Stomach (tissue), 4 donors: ENCODE data around the gene AGL.

Source experiments
- CTCF ChIP-seq, 7 experiments: fragments of 450-650 bp in 4 of 7; fragments of 200-600 bp in 3 of 7; sonication (generic) in 3 of 7; IDR thresholded peaks; one replicate each; pipeline ENCODE4 v1.5.1; 2016 to 2019; ENCODE audit warnings: antibody characterized with exemption in 7 of 7, control low read depth in 2 of 7, mild to moderate bottlenecking in 1 of 7
- EP300 ChIP-seq: sonication (generic); formaldehyde crosslinking; IDR thresholded peaks from one replicate; pipeline ENCODE4 v1.6.1; 2017; ENCODE audit warnings: antibody characterized with exemption
- POLR2A ChIP-seq, 4 donors: fragments of 450-650 bp; IDR thresholded peaks; one replicate each; pipeline ENCODE4 v1.6.1; 2016; ENCODE audit warnings: antibody characterized with exemption in 4 of 4, control low read depth in 2 of 4, mild to moderate bottlenecking in 1 of 4, moderate library complexity in 1 of 4
- POLR2AphosphoS5 ChIP-seq, 3 donors: sonication (generic); formaldehyde crosslinking; IDR thresholded peaks; one replicate each; pipeline ENCODE4 v1.6.1; 2016; ENCODE audit warnings: antibody characterized with exemption in 3 of 3

DNA sequence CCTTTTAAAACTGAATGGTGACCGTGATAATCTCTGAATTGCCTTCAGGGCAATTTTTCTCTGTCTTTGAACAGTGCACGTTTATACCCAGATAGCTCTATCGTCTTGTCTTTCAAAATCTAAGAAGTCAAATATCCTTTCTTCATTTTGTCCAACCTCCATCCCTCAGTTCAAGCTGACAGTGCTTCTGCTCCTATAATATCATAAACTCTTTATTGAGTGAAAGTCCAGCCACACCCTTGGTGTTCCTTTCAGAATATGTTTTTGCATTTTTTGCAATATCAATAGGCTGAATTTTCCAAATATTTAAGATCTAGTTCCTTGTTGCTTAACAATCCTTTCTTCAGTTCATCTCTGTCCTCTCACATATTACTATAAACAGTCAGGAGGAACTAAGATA, 48.6 kb upstream of the AGL start:
- TF ChIP-seq CTCF (IDR thresholded peaks at IDR 0.05), result no peak
- no peak for TF ChIP-seq POLR2AphosphoS5 (IDR thresholded peaks at IDR 0.05)
- TF ChIP-seq POLR2A (IDR thresholded peaks at IDR 0.05), result no peak
- TF ChIP-seq EP300, result no peak
